NCI-H2227 treated with DMSO at 0.1 percent for 48 hours (cell line): ENCODE data around the gene NCKAP5.

Experiments used
- DNase-seq: peaks from one replicate; lab custom pipeline; 2025; lab: John Stamatoyannopoulos, UW

NCKAP5 gene

DNA sequence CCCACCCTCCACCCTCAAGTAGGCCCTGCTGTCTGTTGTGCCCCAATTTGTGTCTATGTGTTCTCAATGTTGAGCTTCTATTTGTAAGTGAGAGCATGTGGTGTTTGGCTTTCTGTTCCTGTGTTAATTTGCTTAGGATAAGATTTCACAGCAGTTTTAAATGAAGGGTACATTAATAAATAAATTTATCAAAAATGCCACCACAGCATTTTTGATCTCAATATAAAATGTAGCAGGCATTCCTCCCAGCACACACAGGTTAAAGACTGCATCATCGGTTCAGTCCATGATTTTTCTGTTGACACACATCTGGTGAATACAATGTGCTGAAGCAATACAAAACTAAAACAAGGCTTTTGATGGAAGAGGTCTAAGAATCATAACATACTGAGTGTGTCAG is 486.2 kb downstream of the NCKAP5 start:
- DNase-seq: no peak

DNA sequence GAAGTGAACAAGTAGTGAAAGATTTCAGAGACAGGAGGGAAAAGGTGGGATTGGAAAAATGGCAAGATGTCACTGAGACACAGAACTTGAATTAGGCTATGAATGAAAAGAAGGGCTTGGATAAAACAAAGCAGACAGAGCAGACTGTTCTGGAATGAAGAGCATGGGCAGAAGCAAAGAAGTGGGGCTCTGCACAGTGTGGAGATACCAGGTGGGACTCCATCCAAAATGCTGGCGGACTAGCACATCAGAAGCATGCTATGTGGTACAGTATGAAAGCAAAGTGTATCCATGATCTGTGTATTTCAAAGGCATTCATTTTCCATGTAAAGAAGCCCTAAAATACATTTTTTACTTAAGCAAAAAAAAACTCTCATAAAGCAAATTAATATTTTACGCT is 487.4 kb downstream of the NCKAP5 start:
- DNase-seq: no peak

DNA sequence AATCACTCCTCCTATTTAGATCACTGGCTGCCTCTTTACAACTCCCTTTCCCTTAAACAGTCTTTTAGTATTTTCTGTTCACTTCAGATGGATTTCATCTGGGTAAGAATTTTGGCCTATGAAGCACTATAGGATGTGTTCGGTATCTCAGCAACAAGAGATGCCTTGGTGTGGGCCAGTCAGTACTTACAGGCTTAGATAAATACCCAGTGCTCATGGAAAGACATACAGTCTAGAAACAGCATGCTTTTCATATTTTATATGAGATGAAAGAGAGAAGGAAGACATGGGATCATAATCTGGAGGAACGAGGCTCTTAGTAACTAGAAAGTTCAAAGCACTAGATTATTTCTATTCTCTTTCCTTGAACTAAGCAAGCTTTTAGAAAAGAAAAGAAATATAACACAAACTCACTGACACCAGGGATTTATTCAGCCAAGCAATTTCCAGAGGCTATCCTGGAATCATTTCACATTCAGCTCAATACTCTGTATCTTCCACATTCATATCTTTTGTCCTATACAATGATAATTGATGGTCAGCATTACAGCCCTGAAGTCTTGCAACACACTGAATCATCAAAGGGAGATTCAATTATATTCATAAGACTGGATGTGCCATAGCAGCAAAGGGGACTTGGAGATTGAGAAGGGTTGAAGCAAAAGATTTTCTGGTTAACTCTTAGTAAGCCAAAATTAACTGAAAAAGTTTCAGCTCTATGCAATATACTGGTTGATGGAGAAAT is 489.4 kb downstream of the NCKAP5 start:
- peak; percentile 12 for DNase-seq

DNA sequence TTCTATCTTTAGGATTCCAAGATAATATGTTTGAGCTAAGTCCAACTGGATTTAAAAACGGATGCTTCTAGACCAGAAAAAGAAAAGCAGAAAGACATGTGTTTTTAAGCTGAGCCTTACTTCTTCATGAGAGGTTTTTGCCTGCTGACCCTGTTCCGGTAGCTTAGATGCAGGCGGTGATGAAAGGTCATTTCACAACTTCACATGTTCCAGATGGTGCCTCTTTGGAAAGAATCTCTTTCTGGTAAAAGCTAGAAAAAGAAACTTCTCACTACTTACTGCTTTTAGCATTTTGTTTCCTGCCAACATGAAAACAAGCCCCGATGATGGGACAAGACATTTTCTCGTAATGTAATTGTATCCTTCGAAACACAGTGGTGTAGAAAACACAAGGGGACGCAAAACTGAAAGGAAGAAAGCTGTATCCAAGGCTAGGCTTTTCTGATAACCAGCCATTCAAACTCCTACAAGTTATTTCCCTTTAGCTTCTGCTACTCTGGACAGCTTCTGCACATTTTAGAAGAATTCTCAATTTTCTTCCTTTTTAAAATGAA is 490.9 kb downstream of the NCKAP5 start:
- DNase-seq: no peak

DNA sequence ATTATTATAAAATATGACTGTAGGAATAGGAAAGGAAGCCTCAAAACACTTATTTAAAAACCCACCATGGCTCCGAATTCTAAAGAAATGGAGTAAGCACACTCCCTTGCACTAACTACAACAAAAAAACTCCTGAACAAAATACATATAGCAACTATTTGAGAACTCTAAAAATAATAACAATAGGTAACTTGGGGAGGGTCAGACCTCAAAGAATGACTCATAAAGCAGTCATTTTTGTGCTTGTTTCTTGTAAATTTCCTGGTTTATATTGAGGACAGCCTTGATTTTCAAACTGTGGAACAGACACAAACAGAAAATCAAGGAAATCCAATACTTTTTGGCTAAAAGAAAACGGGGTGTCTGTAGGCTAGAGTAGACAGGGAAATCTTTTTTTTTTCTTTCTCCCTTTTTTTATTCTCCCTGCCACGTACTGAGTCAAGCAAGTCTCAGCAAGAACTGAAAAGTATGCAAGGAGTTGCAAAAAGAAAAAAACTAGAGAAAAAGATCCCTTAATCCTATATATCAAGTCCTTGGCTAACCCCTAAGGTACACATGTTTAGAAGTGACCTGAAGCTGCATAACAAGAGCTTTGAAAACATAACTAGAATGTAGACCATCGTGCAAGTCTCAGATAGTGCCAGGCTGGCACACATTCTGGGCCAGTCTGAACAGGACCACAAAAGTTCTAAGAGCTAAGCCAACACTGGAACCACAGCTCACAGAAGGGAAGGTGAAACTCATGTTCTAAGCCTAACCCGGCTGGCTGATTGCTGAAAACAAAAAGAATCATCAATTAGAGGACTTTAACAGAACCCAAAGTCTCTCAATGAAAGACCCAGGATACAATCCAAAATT is 495.2 kb downstream of the NCKAP5 start:
- DNase-seq: no peak

DNA sequence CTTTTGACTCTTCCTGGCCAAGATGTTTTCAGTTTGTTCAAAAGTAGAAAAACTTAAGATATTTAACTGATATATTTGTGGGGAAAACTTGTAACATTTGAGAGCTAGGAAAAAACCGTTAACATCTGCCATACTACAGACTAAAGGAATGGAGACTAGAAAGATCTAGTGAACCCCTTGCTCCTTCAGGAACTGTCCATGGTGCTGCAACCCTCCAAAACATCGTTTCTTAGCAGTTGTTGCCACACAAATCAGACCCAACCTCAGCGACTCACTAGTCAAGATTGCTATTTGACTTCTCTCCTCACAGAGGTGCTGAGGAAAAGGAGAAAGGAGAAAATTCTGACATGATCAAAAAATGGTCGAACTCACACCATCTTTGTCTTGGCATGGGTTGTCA is 504.5 kb downstream of the NCKAP5 start:
- DNase-seq: no peak

DNA sequence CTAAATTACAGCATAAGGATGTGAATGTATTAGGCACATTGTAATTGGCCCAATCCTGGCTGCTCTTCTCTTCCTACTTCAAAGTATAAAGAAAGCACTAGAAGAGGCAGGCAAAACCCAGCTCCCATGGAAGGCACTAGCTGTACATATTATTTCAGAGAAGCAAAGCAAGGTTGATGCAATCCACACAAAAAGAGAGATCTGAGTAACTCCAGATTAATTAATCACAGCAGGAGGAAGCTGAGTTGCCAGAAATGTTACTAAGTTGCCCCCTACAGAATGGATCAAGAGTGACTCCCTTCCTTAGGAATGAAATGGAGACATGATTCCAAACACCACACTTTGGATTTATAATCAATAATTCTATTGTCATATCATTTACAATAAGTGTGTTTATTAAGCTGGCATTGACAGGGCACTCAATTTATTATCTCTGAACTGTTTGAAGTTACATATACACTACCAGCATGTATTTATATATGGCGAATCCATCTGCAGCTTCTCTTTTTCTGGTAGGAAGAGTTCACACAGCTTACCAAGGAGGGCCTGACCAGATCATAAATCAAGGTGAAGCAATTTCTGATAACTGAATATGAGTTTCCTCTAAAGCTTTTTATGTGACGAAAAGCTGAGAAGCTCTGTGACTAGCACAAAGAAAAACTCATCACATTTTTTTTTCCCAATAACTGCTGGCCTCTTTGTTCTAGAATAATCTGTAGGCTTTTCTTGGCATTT is 505.2 kb downstream of the NCKAP5 start:
- no peak for DNase-seq

DNA sequence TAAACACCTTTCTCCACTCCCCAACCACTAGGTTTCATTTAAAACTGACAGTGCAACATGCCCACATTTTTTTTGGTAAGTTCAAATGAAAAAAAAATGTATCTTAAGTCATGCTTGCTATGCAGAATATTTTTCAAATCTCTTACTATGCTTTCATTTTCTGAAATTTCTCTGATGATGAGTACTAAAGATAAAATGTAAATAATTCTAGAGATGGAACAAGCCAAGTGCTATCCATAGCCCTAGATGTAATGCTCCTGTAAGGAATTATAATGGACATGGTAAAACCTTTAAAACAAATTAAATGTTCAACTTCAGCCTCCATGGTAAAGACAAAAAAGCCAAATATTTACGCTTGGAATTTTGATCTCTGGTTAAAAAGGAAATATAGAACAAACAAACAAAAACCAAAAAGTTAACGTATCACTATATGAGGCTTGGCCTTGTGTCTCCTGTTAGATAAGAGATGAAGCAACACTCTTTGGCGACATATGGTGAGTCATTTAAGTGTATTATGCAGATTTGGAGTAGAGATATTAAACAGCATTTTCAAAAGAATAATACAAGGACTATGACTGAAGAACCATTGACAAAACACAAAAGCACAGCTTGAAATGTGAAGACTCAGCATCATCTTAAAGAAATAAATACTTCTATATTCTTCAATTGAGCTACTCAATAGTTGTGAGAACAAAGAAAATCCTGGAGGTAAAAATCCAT is 506.2 kb downstream of the NCKAP5 start:
- no peak for DNase-seq

DNA sequence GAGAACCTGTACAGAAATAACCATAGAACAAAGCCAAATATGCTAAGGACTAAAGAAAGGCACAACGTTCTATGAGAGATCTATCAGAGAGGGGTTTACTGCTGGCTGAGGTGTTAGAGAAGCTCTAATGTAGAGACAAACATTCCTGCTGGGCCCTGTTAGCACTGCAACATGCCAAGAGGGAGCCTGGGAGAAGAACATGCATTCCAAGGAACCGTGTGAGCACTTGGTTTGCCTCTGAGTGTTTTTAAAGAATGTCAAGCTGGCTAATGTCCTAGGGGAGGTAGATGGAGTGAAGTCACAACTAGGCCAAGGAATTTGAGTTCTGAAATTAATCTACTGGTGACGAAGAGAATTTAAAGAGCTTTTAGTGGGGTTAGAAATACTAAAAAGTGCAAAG is 514.0 kb downstream of the NCKAP5 start:
- DNase-seq: no peak

DNA sequence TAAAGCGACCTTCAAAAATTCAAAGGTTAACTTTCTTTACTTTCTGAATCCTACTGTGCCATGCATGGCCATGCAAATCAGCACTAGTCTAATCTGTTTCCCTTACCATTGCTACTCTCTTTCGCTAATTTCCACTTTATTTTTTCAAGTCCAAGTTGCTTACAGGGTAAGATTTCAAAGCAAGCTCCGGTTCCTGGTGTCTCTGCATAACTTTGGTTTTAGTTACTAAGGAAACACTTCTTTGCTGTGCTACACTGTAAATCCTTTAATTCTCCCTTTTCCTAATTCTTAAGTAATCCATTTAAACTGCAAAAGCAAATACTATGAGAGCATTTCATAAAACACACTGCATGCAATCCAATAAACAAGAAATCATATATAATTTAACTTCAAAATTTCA is 514.7 kb downstream of the NCKAP5 start:
- DNase-seq: no peak

DNA sequence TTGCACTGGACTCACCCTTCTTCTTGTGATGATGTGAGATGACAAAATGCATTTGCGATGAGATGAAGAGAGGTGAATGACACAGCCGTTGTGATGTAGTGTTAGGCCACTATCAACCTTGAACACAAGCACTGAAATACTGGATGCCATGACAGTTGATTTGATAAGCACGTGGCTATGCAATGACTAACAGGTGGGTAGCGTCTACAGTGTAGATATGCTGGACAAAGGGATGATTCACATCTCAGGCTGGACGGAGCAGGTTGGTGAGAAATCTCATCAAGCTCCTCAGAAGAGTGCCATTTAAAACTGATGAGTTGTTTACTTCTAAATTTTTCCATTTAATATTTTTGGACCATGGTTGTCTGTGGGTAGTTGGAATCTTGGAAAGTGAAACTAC is 522.5 kb downstream of the NCKAP5 start:
- no peak for DNase-seq

DNA sequence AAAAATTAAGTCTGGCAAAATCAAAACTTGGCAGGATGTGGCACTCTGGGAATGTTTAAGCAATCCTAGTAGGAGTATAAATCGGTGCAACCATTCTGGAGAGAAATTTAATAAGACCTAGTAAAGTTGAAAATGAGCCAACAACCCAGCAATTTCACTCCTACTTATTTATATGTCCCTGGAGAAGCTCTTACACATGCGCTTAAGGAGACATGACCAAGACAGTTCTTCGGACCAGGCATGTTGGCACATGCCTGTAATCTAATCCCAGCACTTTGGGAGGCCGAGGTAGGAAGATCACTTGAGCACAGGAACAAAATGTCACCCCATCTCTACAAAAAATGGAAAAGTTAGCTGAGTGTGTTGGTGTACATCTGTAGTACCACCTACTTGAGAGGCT is 523.7 kb downstream of the NCKAP5 start:
- no peak for DNase-seq

DNA sequence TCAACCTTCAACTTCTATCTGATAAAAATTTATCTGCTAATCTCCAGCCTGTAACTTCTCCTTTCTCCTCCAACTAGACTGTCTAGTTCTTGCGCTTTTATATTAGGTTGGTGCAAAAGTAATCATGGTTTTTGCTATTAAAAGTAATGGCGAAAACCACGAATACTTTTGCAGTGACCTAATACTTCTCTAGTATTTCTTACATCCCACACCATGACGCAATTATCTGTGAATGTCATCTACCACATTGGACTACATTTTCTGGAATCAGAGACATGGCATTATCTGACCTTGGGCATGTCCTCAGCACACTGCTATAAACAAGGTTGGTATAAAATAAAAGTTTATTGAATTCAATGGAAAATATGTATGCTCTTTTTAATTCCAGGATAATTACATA is 528.1 kb downstream of the NCKAP5 start:
- no peak for DNase-seq

DNA sequence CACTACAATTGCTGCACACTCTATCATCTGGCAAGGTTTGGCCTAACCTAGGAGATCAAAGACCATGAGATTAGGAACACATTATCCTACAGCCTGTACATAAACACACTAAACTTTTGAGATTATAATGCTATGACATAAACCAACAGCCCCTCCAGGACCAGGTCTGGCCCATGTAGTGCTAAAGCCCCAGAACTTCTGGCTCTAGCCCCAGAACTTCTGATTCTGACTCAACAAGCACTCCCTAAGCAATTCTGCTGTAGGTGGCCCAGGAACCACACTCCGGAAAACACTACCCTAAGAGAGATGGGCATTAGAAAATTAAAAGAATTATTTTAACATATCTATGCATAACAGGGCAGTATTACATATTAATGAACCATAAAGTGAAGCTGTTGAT is 528.7 kb downstream of the NCKAP5 start:
- DNase-seq: no peak

DNA sequence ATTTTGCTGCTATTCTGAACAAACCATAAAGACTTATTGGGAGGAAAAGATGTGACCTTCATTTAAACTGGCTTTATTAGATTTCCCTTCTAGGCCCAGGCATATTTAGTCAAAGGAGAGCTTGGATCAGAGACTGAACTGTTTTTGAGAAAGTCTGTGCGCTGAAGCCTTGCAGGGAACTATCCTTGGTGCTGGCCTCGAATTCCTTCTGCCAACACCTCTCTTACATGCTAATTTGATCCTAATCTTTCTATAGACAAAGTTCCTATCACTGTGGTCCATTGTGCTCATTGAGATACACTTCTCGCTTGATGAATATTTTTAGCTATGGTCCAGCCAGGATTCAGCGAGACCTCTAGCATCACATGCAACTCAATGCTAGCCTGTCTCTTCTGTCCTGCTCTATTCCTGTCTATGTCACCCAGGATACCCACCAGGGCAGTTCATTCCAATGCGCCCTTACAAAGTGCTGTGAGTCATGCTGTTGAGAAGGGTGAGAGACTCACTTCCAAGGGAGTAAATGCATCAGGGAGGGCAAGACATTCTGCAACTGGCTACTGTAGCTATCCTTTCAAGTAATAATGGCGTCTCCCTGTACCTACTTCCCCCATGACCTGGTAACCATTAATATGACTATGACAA is 541.6 kb downstream of the NCKAP5 start:
- DNase-seq: no peak

DNA sequence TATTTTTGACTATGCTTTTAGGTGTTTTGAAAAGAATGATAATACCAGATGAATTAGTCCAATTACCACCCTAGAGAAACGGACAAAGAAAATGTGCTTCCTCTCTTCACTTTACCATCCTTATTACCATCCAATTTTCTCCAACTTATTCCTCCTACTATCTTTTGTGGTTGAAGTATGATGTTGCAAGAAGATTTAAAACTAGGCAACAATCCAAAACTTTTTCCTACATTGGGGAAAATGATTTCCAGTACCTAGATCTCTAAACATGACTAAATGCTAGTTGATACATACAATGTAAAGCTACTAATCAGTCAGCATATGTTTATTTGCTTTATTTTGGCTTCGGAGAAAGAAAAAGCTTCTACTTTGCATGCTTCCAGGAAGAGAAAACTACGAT is 543.3 kb downstream of the NCKAP5 start:
- DNase-seq: no peak

DNA sequence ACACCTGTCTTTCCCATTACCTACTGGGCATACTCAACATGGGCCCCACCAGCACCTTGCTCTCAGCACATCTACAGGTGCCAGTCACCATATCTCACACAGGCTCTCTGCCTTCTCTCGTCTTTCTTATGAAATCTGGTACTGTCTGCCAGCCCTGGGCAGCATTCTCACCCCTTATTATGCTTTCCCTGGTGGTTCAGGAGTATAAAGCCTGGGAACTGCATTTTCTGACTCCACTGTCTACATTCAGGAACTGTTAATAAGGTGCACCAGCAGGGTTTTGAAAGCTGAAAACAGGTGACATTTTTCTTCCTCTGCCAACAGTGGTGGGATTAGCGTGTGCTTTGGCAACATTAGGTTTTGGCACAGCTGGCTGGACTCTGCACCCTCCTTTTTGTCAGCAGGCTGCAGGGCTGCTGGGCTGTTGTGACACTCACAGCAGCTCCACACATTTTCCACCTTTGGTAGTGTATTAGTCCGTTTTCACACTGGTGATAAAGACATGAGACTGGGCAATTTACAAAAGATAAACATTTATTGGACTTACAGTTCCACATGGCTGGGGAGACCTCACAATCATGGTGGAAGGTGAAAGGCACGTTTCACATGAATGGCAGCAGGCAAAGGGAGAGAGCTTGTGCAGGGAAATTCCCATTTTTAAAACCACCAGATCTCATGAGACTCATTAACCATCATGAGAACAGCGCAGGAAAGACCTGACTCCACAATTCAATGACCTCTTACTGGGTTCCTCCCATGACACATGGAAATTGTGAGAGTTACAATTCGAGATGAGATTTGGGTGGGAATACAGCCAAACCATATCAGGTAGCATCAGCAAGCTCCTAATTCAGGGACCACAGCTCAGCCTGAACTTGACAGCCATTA is 555.2 kb downstream of the NCKAP5 start:
- no peak for DNase-seq

DNA sequence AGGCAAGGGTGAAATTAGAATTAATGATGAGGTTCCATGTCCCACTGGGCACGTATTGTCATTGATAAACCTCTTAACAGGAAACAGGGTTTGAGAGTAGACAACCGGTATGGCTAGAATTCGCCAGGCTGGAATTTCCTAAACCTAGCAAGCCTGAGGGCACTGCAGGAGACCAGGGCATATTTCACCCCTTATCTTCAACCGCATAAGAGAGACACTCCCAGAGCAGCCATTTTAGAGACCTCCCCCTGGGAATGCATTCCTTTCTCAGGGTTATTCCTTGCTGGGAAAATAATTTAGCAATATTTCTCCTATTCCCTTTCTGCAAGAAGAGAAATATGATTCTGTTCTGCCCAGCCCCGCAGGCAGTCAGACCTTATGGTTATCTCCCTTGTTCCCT is 563.6 kb downstream of the NCKAP5 start:
- DNase-seq: no peak

DNA sequence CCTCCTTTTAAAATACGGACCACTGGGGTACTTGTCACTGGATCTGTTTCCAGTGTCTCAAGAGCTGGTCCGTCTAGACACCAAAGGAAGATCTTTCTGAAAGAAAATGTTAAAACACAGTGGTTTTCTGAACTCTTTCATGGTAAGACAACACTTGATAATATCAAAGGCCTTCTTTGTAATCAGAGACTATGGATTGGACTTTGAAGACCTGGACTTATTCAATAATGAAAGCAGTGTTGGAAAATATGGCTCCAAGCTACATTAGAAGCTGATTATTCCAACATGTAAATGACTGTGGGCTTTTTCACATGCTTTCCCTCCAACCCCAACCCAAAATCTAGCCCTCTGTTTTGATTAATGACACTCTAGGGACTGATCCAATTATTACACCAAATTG is 568.8 kb downstream of the NCKAP5 start:
- DNase-seq: no peak

DNA sequence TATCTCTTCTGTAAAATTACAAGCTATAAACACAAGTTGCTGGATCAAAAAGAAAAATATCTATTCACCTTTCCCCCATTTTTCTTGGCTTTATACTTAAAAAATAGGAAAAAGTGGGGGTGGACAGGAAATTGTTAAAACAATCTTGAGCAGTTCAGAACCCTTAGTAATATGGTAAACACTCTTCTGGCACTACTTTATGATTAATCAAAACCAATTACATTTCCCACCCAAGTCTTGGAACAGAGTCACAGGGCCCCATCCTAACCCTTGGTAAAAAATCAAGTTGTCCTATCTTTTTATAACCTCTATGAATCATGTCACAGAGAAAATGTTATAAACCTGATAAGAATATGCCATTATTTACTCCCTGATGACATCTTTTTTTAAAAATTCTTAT is 570.0 kb downstream of the NCKAP5 start:
- DNase-seq: no peak
